Daoy (cell line): ENCODE measurements around the gene KLHL25. TPM values are rescaled to one million over a fixed set of nuclear protein-coding genes. Genes with fewer than 3 reads are reported as not detected.

ENCODE experiments used
- DNase-seq: peaks from one replicate; pipeline ENCODE4 v3.0.0-alpha.2; 2015; ENCODE audit warnings: low read depth
- total RNA-seq: library from RNA; depleted of rRNA; stranded (reverse); fragments of >200 nt; shearing (Covaris generic); gene quantifications from 2 replicates; pipeline ENCODE4 v1.2.3, GENCODE V29; 2014

The KLHL25 gene
- total RNA-seq, 1 experiment from 2014 or later: 4.1 TPM

GRCh38 chr15:85717212-85717611, 77.5 kb downstream of the KLHL25 start:
- no peak for DNase-seq

GRCh38 chr15:85716261-85716660, 78.5 kb downstream of the KLHL25 start:
- no peak for DNase-seq

GRCh38 chr15:85711580-85712192, 83.0 kb downstream of the KLHL25 start:
- no peak for DNase-seq

DNA sequence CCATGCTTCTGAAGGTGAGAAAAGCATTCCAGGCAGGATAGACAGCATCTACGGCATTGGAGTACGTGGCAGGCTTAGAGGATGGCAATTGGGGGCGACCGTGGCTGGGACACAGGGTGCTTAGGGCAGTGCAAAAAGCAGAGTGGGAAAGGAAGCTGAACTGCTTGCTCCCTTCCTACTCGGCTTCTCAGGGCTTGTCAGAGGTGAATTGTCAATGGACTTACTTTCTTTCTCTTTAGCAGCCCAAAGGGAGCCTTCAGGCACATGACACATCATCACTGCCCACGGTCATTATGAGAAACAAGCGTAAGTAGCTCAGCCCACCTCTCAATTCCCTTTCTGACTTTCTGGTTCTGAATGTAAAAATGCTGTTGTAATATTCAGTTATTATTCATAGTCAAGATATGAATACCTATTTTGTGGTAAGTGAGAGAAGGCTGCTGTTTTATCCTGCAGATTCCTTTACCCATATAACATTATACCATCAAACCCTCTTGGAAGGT, 84.3 kb downstream of the KLHL25 start:
- DNase-seq: no peak
